Measurements from ENCODE around the gene C1QL2.

C1QL2 gene

DNA sequence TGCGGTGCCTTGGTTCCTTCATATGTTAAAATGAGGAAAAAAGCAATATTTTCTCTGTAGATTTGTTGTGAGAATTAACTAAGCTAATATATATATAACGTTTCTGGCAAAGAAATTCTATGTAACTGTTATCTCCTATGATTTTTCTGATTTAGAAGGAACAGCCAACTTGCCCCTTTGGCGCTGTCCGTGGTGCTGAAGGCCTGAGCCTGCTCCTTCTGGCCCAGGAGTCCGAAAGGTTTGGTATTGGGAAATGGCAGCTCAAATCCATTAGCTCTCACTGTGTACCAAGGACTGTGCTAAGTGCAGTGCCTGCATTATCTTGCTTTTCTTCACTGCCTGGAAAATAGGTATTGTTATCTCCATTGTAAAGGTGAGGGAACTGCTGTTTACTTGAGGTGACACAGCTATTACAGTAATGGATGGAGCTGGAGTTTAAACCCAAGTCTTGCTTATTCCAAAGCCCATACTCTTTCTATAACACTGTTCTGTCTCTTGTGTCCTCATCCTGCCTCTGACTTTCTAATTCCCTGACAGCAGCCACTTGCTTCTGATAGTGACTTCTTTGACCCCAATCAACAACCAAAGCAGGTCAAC is 52.2 kb downstream of the C1QL2 start:
- no peak for DNase-seq (ENCODE audit: low read depth)

Data from T follicular helper cell (primary cell).